Pancreas (tissue), 10 donors: ENCODE results near the gene OPCML. TPM values are rescaled to one million over a fixed set of nuclear protein-coding genes. Genes with fewer than 3 reads are reported as not detected.

Source experiments
- ATAC-seq, 4 donors: fragments of 200-7000 bp; cut with Tn5 transposase; one replicate each; pipeline versions ENCODE4 v1.8.0 to v1.9.1; 2020; ENCODE audit warnings: mild to moderate bottlenecking in 4 of 4, moderate library complexity in 4 of 4
- DNase-seq, 6 donors: peaks; one replicate each; pipeline ENCODE4 v3.0.0-alpha.2; 2020
- FAIRE-seq: peaks from 2 replicates; lab custom pipeline; 2012; peaks lifted over from hg19 to GRCh38; lab: Jason Lieb, UNC
- H3K27ac ChIP-seq, 4 donors: fragments of 200-600 bp; sonication (generic); 1 replicate in 3 of 4; 2 replicates in 1 of 4; pipeline versions ENCODE4 v1.5.0 to v1.8.0; 2020
- H3K27me3 ChIP-seq, 4 donors: fragments of 200-600 bp; one replicate each; pipeline ENCODE4 v1.8.0; 2021
- H3K36me3 ChIP-seq, 3 donors: fragments of 200-600 bp; sonication (generic) in 1 of 3; one replicate each; pipeline versions ENCODE4 v1.5.0 to v1.8.0; 2020 to 2021
- H3K4me1 ChIP-seq, 3 donors: fragments of 200-600 bp; one replicate each; pipeline ENCODE4 v1.8.0; 2021
- H3K4me3 ChIP-seq, 4 donors: fragments of 200-600 bp; sonication (generic) in 2 of 4; one replicate each; pipeline versions ENCODE4 v1.5.0 to v1.8.0; 2020 to 2021
- H3K9me3 ChIP-seq, 4 donors: fragments of 200-600 bp; one replicate each; pipeline ENCODE4 v1.8.0; 2021
- WGBS, 2 donors: extraction: QIAGEN DNeasy Blood & Tissue Kit; methylation state at CpG; one replicate each; pipeline ENCODE4 v1.1.7; 2013; 5-methylcytosine and 5-hydroxymethylcytosine counted together
- intact Hi-C, 3 donors: fragments of 100-400 bp; cut with DNase I; formaldehyde crosslinking; loops; one replicate each; pipeline versions ENCODE4 v1.11.1 to v1.14.2; 2022
- polyA plus RNA-seq, 2 donors: library from polyadenylated mRNA; stranded (reverse); fragments of 200-250 nt; gene quantifications; one replicate each; pipeline ENCODE4 v1.2.3, GENCODE V29; 2013
- total RNA-seq, 6 donors: library from RNA; stranded (reverse); fragmentation: NEBNext Ultra II Directional in 4 of 6; extraction: Animal tissue kit (Norgen Biotek cat#: 25700) in 4 of 6; gene quantifications; one replicate each; pipeline versions ENCODE4 v1.2.1 to v1.2.4, GENCODE V29; 2021 to 2023
- TF ChIP-seq, protein P1 (sequence below), 4 donors: fragments of 200-600 bp; sonication (generic) in 3 of 4; IDR thresholded peaks; one replicate each; pipeline versions ENCODE4 v1.5.0 to v1.8.0; 2021; ENCODE audit warnings: antibody characterized with exemption in 4 of 4
- donor health status: healthy with polysubstance abuse.
- donor health status: DM: no; HTN: no; CAD: no; lungs with moderate emphysema.
- donor health status: DM: no; HTN: no; CAD: no.
- donor health status: control.
- donor health status: control.
- donor health status: Bipolar disorder and iron deficiency.
- donor health status: DM: yes; HTN: yes; CAD: no.
- donor health status: DM: no; HTN: no; CAD: no.
- donor health status: DM: no; HTN: no; CAD: no.
- donor health status: DM: yes; HTN: yes; CAD: no.

OPCML gene
- total and polyA plus RNA-seq, 8 donors = 0.05 to 0.31 (median 0.19) TPM

DNA sequence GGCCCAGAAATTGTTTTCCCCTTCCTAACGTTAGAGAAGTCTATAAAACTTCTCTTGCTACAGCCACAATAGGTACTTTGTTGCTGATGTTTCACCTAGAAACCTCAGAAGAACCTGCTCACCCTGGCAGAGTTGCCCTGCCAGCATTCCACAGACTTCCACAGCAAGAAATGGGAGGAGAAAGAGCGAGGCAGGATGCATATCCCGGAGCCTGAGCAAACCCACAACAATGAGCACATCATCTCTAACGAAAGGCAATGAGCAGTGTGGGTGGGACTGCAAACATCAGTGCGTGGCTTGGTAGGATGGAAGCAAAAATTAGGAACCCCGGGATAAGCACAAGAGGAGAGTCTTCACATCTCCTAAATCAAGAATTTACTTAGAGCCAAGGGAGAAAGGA is 892.3 kb downstream of the OPCML start:
- TF ChIP-seq, protein P1, sequence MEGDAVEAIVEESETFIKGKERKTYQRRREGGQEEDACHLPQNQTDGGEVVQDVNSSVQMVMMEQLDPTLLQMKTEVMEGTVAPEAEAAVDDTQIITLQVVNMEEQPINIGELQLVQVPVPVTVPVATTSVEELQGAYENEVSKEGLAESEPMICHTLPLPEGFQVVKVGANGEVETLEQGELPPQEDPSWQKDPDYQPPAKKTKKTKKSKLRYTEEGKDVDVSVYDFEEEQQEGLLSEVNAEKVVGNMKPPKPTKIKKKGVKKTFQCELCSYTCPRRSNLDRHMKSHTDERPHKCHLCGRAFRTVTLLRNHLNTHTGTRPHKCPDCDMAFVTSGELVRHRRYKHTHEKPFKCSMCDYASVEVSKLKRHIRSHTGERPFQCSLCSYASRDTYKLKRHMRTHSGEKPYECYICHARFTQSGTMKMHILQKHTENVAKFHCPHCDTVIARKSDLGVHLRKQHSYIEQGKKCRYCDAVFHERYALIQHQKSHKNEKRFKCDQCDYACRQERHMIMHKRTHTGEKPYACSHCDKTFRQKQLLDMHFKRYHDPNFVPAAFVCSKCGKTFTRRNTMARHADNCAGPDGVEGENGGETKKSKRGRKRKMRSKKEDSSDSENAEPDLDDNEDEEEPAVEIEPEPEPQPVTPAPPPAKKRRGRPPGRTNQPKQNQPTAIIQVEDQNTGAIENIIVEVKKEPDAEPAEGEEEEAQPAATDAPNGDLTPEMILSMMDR (IDR thresholded peaks at IDR 0.05) = no peak
- ATAC-seq (no peak), DNase-seq (no peak), FAIRE-seq (no peak)
- Histone ChIP-seq H3K27ac (no peak overlapping the region), H3K36me3 (no peaks in the 10 kb centered on the region), H3K4me3 (no peak overlapping the region), H3K27me3 (no peaks in the 10 kb centered on the region), H3K9me3 (no peaks in the 10 kb centered on the region), H3K4me1 (no peaks in the 10 kb centered on the region)
- intact Hi-C loops = no loop called here
- WGBS, 2 donors = 53 to 56% methylated on average over 6 of the region's 6 CpGs

DNA sequence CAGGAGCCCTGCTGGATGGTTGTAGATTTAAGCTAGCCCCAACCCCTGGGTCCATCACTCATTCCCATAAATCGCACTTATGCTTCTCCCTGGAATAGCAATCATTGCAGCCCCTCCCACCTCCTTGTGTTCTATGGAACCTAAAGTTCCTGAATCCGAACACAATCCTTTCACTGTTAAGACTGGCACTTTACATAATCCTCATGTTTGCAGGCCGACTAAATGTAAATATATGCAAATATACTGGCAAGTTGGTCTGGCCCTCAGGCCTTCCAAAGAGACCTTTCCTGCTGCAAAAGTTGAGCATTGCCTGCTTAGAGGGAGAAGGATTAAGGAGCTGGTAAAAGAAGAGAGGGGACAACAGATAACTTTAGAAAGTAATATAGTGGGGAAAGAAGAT is 892.9 kb downstream of the OPCML start:
- H3K9me3 ChIP-seq = no peaks in the 10 kb centered on the region
- H3K27me3 ChIP-seq = no peaks in the 10 kb centered on the region
- WGBS, 2 donors = 50 to 61% methylated on average over 3 of the region's 3 CpGs
- H3K27ac ChIP-seq = no peak overlapping the region
- no peak for FAIRE-seq
- no peaks in the 10 kb centered on the region for H3K36me3 ChIP-seq
- TF ChIP-seq, protein P1 (IDR thresholded peaks at IDR 0.05) = no peak
- no peak for DNase-seq
- no peak overlapping the region for H3K4me3 ChIP-seq
- no peak for ATAC-seq
- intact Hi-C loops = no loop called here
- no peaks in the 10 kb centered on the region for H3K4me1 ChIP-seq

DNA sequence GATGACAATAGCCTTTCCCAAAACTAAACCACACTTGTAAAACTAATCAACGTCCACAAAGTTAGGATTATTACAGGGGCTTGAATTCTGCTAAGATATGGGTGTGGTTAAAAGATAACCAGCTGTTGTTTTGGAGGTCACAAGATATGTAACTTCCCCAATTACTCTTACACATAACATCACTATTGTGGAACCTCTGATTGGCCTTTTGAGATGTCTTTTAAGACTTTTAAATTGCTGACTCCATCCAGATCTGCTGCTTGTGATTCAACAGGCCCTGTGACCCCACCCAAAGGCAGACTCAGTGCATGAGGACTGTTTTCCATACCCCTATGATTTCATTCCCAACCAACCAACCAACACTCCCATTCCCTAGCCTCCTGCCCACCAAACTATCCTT is 893.9 kb downstream of the OPCML start:
- H3K27ac ChIP-seq = no peak overlapping the region
- FAIRE-seq (no peak), ATAC-seq (no peak), DNase-seq (no peak)
- WGBS, 2 donors = 31 to 62% methylated on average over 1 of the region's 1 CpG
- H3K27me3 ChIP-seq = no peaks in the 10 kb centered on the region
- intact Hi-C loops = no loop called here
- TF ChIP-seq, protein P1 (IDR thresholded peaks at IDR 0.05) = no peak
- no peaks in the 10 kb centered on the region for H3K9me3 ChIP-seq
- H3K4me1 ChIP-seq = no peaks in the 10 kb centered on the region
- H3K36me3 ChIP-seq = no peaks in the 10 kb centered on the region
- H3K4me3 ChIP-seq = no peak overlapping the region

DNA sequence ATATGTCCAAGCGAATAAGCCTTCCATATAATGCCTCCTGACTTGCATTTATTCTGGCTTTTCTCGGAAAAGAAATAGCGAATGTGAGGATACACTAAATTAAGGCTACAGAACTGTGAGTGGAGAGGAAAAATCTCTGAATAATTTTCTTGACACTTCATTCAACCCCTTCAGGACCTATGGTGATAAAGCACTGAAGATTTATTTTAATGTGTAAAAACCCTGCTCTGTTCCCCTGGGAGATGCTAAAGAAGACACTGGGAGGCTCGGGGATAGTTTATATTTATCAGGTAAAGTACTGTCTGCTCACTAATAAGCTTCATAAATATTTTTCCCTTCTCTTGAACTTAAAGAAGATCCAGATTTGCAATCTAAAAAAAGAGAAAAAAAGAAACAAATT is 895.8 kb downstream of the OPCML start:
- TF ChIP-seq, protein P1 (IDR thresholded peaks at IDR 0.05) = no peak
- intact Hi-C loops = no loop called here
- ATAC-seq = no peak
- WGBS, 2 donors = 79 to 94% methylated on average over 4 of the region's 4 CpGs
- Histone ChIP-seq H3K36me3 (no peaks in the 10 kb centered on the region), H3K4me1 (no peaks in the 10 kb centered on the region), H3K27ac (no peak overlapping the region), H3K9me3 (no peaks in the 10 kb centered on the region), H3K4me3 (no peak overlapping the region), H3K27me3 (no peaks in the 10 kb centered on the region)
- FAIRE-seq = no peak
- DNase-seq = no peak

DNA sequence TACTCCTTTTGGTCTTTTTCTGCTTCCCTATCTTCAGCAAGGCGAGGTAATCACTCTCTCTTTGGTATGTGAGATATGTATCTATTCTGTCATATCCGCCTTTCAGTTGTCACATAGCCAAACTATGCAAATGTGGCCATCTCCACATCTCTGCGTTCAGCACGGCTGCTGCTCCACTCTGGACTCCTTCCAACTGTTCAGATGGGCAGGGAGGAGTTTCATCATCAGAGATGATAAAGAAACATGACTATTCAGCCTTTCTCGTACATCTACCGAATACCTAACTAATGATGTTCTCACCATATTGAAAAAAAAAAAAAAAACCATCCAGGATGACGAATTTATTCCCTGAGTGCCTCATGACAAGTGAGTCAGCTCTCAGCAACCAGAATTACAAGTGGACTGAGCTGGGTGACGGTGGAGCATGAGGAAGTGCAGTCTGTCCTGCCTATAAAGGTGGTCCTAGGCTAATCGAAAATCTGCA is 899.6 kb downstream of the OPCML start:
- Histone ChIP-seq H3K27me3 (no peaks in the 10 kb centered on the region), H3K27ac (no peak overlapping the region), H3K36me3 (no peaks in the 10 kb centered on the region), H3K4me1 (no peaks in the 10 kb centered on the region), H3K4me3 (no peak overlapping the region), H3K9me3 (no peaks in the 10 kb centered on the region)
- WGBS, 2 donors = 51 to 65% methylated on average over 9 of the region's 9 CpGs
- TF ChIP-seq, protein P1 (IDR thresholded peaks at IDR 0.05) = no peak
- intact Hi-C loops = no loop called here
- DNase-seq = no peak
- peak in 3 of 4 donors; percentile 21 to 82 (median 44) for ATAC-seq
- FAIRE-seq = no peak
